Fibroblast of the aortic adventitia (primary cell): ENCODE measurements around the gene GRB2. TPM values are rescaled to one million over a fixed set of nuclear protein-coding genes. Genes with fewer than 3 reads are reported as not detected.

ENCODE experiments used
- DNase-seq: peaks from one replicate; pipeline ENCODE4 v3.0.0-alpha.2; 2010; ENCODE audit warnings: low read depth
- H3K4me3 ChIP-seq: 2 replicates; pipeline ENCODE4 v1.5.1; 2011; ENCODE audit warnings: low read depth, mild to moderate bottlenecking, control low read depth, low read length, moderate library complexity
- CTCF ChIP-seq: IDR thresholded peaks from 2 replicates; pipeline ENCODE4 v1.5.1; 2011; ENCODE audit warnings: mild to moderate bottlenecking, low read length, control low read depth, inconsistent platforms; ENCODE audit not compliant: insufficient read depth
- small RNA-seq: library from RNA; depleted of rRNA; stranded (forward); fragments of <200 nt; gene quantifications from one replicate; pipeline ENCODE3, GENCODE V24; 2012
- total RNA-seq: library from RNA; depleted of rRNA; stranded (reverse); fragments of >200 nt; gene quantifications from 2 replicates; pipeline ENCODE4 v1.2.3, GENCODE V29; 2012; ENCODE audit warnings: low replicate concordance

GRB2 gene
- total RNA-seq, 1 donor, result 57.6 TPM

GRCh38 chr17:75271955-75272847 lies 133.3 kb downstream of the GRB2 start:
- no peak for DNase-seq

GRCh38 chr17:75271233-75271954 lies 134.1 kb downstream of the GRB2 start:
- peak; percentile 43 for DNase-seq
- H3K4me3 ChIP-seq, result peak overlapping the region; percentile 80
- peak; percentile 47 for TF ChIP-seq CTCF

More at GRCh38 chr17:75271955-75272847, 133.3 kb downstream of the GRB2 start:
- TF ChIP-seq CTCF, result no peak
- H3K4me3 ChIP-seq, result peak overlapping the region; percentile 80

GRCh38 chr17:75270966-75271232 lies 134.6 kb downstream of the GRB2 start, which contains the start of gene MIF4GD:
MIF4GD (minus strand) TSS chr17:75271231; CDS start chr17:75270195, 1,036 bp downstream.
- no peak for TF ChIP-seq CTCF
- no peak for DNase-seq
- H3K4me3 ChIP-seq, result peak within 1 kb of the TSS; percentile 80

- peak overlapping the region; percentile 80 for H3K4me3 ChIP-seq
- TF ChIP-seq CTCF, result peak; percentile 47
- DNase-seq, result peak; percentile 70
Measured at GRCh38 chr17:75270218-75270965, 135.1 kb downstream of the GRB2 start.

GRCh38 chr17:75269844-75270217 lies 135.6 kb downstream of the GRB2 start:
- TF ChIP-seq CTCF, result no peak
- peak overlapping the region; percentile 80 for H3K4me3 ChIP-seq
- DNase-seq, result no peak

Small RNA genes lying within 50 kb of the gene (small RNA-seq; reads per million reads assigned to genes)
- gene MIR3678, result not detected
- not detected for gene RF00019
- gene RNU6-938P, result not detected

Other genes with a start within 250 kb of the GRB2 start
- 89.9 and 129 TPM in 2 replicates for gene SUMO2, start 222.7 kb downstream of the GRB2 start, total RNA-seq
- 33.9 and 41.5 TPM in 2 replicates for gene NUP85, start 200.0 kb downstream of the GRB2 start, total RNA-seq
- 8.7 and 14.0 TPM in 2 replicates for gene GGA3, start 144.1 kb downstream of the GRB2 start, total RNA-seq
- 31.0 and 83.6 TPM in 2 replicates for gene MRPS7, start 143.8 kb downstream of the GRB2 start, total RNA-seq
- gene MIF4GD, start 134.4 kb downstream of the GRB2 start, total RNA-seq, result 3.8 and 9.9 TPM in 2 replicates
- gene SLC25A19, start 116.2 kb downstream of the GRB2 start, total RNA-seq, result 8.7 and 11.0 TPM in 2 replicates
- 29.7 and 80.4 TPM in 2 replicates for gene TMEM94, start 51.0 kb upstream of the GRB2 start, total RNA-seq
- 5.6 and 8.0 TPM in 2 replicates for gene CASKIN2, start 109.9 kb upstream of the GRB2 start, total RNA-seq
- gene TSEN54, start 110.8 kb upstream of the GRB2 start, total RNA-seq, result 8.0 and 11.4 TPM in 2 replicates
- 0.09 TPM in 1 of 2 replicates, not detected in the other for gene LLGL2, start 120.0 kb upstream of the GRB2 start, total RNA-seq
- gene MYO15B, start 182.1 kb upstream of the GRB2 start, total RNA-seq, result 1.4 and 16.8 TPM in 2 replicates
- gene SMIM5, start 227.8 kb upstream of the GRB2 start, total RNA-seq, result not detected in 2 replicates